K562 (cell line): ENCODE measurements around the gene CFAP20DC. TPM values are rescaled to one million over a fixed set of nuclear protein-coding genes. Genes with fewer than 3 reads are reported as not detected.

Source experiments
- ATAC-seq: fragments of 200-7000 bp; cut with Tn5 transposase; 3 replicates; pipeline ENCODE4 v1.9.1; 2020; ENCODE audit warnings: moderate library complexity
- BruUV-seq: library from RNA; stranded (reverse); fragments of 400-500 nt; replicated peaks from 2 replicates; lab custom pipeline; 2021; lab: Mats Ljungman, UMichigan
- CTCF ChIA-PET: fragments of 300-600 bp; formaldehyde crosslinking; extraction: SDS; loops from one replicate; lab custom pipeline; 2021; ENCODE audit warnings: low intra/inter-chr PET ratio; lab: Yijun Ruan, JAX
- POLR2A ChIA-PET: fragments of 300-600, 350-650 bp; sonication (Branson Sonifier 250); formaldehyde crosslinking; extraction: SDS; loops from one replicate; lab custom pipeline; 2021; ENCODE audit warnings: antibody characterized with exemption, inconsistent platforms; lab: Yijun Ruan, JAX
- DNase-seq, 4 experiments: peaks; one replicate each; pipeline versions ENCODE4 v3.0.0 to v3.0.0-alpha.2; 2011 to 2018; ENCODE audit warnings: low spot score in 3 of 4, mixed read lengths in 3 of 4; ENCODE audit errors: extremely low read depth in 1 of 4
- FAIRE-seq: peaks from 2 replicates; lab custom pipeline; 2011; peaks lifted over from hg19 to GRCh38; lab: Jason Lieb, UNC
- H2AFZ ChIP-seq: 2 replicates; pipeline ENCODE4 v1.6.0; 2011; ENCODE audit warnings: low read depth, low read length, control low read depth, inconsistent platforms
- H3K27ac ChIP-seq: fragments of 200-600 bp; 3 replicates; pipeline ENCODE4 v1.8.0; 2011; ENCODE audit warnings: low read depth, mild to moderate bottlenecking, control low read depth, inconsistent platforms, low read length, moderate library complexity, mixed read lengths; ENCODE audit errors: extremely low read depth
- H3K27me3 ChIP-seq, 2 experiments: fragments of 300-600 bp in 1 of 2; 2 replicates in 1 of 2; 3 replicates in 1 of 2; pipeline versions ENCODE4 v1.6.0 to v1.8.0; 2011; ENCODE audit warnings: inconsistent platforms in 2 of 2, low read length in 2 of 2, mild to moderate bottlenecking in 1 of 2, mixed read lengths in 1 of 2, moderate library complexity in 1 of 2; ENCODE audit not compliant: control insufficient read depth in 2 of 2, insufficient read depth in 2 of 2
- H3K36me3 ChIP-seq: fragments of 300-600 bp; 3 replicates; pipeline ENCODE4 v1.8.0; 2011; ENCODE audit warnings: mild to moderate bottlenecking, low read length, inconsistent platforms; ENCODE audit not compliant: control insufficient read depth, insufficient read depth
- H3K4me1 ChIP-seq, 2 experiments: fragments of 200-600 bp in 1 of 2; replicated peaks in 1 of 2; 2 replicates in 1 of 2; 3 replicates in 1 of 2; pipeline versions ENCODE4 v1.5.1 to v1.8.0; 2011; ENCODE audit warnings: inconsistent platforms in 2 of 2, low read length in 2 of 2, mild to moderate bottlenecking in 1 of 2, mixed read lengths in 1 of 2, moderate library complexity in 1 of 2; ENCODE audit not compliant: control insufficient read depth in 2 of 2, insufficient read depth in 2 of 2
- H3K4me2 ChIP-seq: 2 replicates; pipeline ENCODE4 v1.6.1; 2011; ENCODE audit warnings: low read length, control low read depth, inconsistent platforms, mixed read lengths; ENCODE audit not compliant: insufficient read depth
- H3K4me3 ChIP-seq: fragments of 200-600 bp; sonication (generic), shearing (Covaris generic); 2 replicates; pipeline ENCODE4 v1.5.1; 2016; ENCODE audit warnings: control low read depth, inconsistent platforms
- H3K79me2 ChIP-seq: fragments of 200-600 bp; 3 replicates; pipeline ENCODE4 v1.8.0; 2011; ENCODE audit warnings: low read length, inconsistent platforms; ENCODE audit not compliant: control insufficient read depth, insufficient read depth
- H3K9ac ChIP-seq, 2 experiments: 2 replicates each; pipeline versions ENCODE4 v1.6.0 to v1.6.1; 2011; ENCODE audit warnings: low read depth in 2 of 2, low read length in 2 of 2, control low read depth in 1 of 2, inconsistent platforms in 1 of 2, mild to moderate bottlenecking in 1 of 2, mixed read lengths in 1 of 2; ENCODE audit not compliant: insufficient read depth in 1 of 2
- H3K9me1 ChIP-seq: one replicate; pipeline ENCODE4 v1.6.0; 2011; ENCODE audit warnings: inconsistent platforms, mild to moderate bottlenecking, low read length, moderate library complexity; ENCODE audit not compliant: control insufficient read depth, insufficient read depth
- H3K9me3 ChIP-seq: replicated peaks from 2 replicates; pipeline ENCODE4 v1.5.1; 2011; ENCODE audit warnings: low read depth, low read length, inconsistent platforms; ENCODE audit not compliant: control insufficient read depth, insufficient read depth
- H4K20me1 ChIP-seq: replicated peaks from 2 replicates; pipeline ENCODE4 v1.6.1; 2011; ENCODE audit warnings: low read length, inconsistent platforms, mixed read lengths; ENCODE audit not compliant: control insufficient read depth, insufficient read depth
- CHD1 ChIP-seq: fragments of 200-600 bp; sonication (generic); IDR thresholded peaks from one replicate; pipeline ENCODE4 v1.6.1; 2012; ENCODE audit warnings: mild to moderate bottlenecking, moderate library complexity, low read length, inconsistent platforms
- RHOXF2B ChIP-seq: fragments of 250-450 bp; sonication (Bioruptor Pico); conservative IDR thresholded peaks from 2 replicates; pipeline ENCODE4 v1.5.1; 2021
- STAT5A ChIP-seq: IDR thresholded peaks from 2 replicates; pipeline ENCODE4 v1.6.1; 2012; ENCODE audit warnings: low read length, inconsistent platforms, borderline replicate concordance
- ZNF197 ChIP-seq: fragments of 200-800 bp; sonication (Bioruptor generic); IDR thresholded peaks from 2 replicates; pipeline ENCODE4 v1.6.1; 2016; ENCODE audit warnings: low read depth, missing genetic modification characterization, missing compliant biosample characterization
- WGBS: fragments of 100-300 bp; shearing (Covaris generic); methylation state at CpG from one replicate; pipeline ENCODE4 v1.1.6; 2016; ENCODE audit warnings: low coverage, mixed read lengths; ENCODE audit not compliant: insufficient coverage; ENCODE audit errors: missing lambda C conversion rate; 5-methylcytosine and 5-hydroxymethylcytosine counted together
- in situ Hi-C: fragments of 300-500 bp; cut with MboI; formaldehyde crosslinking; loops from 4 replicates; pipeline ENCODE4 v1.15.0; 2018; ENCODE audit warnings: inconsistent platforms, mixed read lengths
- intact Hi-C: fragments of 100-400 bp; cut with micrococcal nuclease; formaldehyde crosslinking; loops from 2 replicates; pipeline ENCODE4 v1.14.2; 2022
- polyA plus RNA-seq, 8 experiments: library from polyadenylated mRNA; depleted of rRNA in 4 of 8; stranded (reverse) in 5 of 8; unstranded in 3 of 8; fragments of >200 nt; fragmentation: Nextera tagmentation in 2 of 8; fragmentation: Illumina TruSeq in 1 of 8; extraction: Ambion mirVana in 2 of 8; extraction: Trizol in 1 of 8; gene quantifications; 2 replicates each; pipeline versions ENCODE4 v1.2.1 to v1.2.3, GENCODE V29; 2011 to 2014; ENCODE audit warnings: inconsistent platforms in 1 of 8, missing spikeins in 1 of 8
- total RNA-seq, 7 experiments: library from RNA; depleted of rRNA in 6 of 7; stranded (reverse); fragments of >200 nt in 6 of 7; fragmentation: Illumina TruSeq in 2 of 7; extraction: Trizol in 2 of 7; gene quantifications; 2 replicates each; pipeline versions ENCODE4 v1.2.1 to v1.2.3, GENCODE V29; 2011 to 2021; ENCODE audit warnings: low replicate concordance in 1 of 7
- TF ChIP-seq, protein P1 (sequence below): fragments of 450-650 bp; formaldehyde crosslinking; IDR thresholded peaks from 2 replicates; pipeline ENCODE4 v1.4.0; 2020; ENCODE audit warnings: mild to moderate bottlenecking, mixed read lengths
- TF ChIP-seq, protein P2 (sequence below): fragments of 150-350 bp; IDR thresholded peaks from 2 replicates; pipeline ENCODE4 v1.6.1; 2014; ENCODE audit warnings: low read depth, mild to moderate bottlenecking, low read length, borderline replicate concordance

CFAP20DC gene
- total and polyA plus RNA-seq, 9 of the 15 experiments (the other 6 are each of a cell fraction or from before 2014, with no cell fraction given) = 1.6 to 5.9 (median 4.6) TPM

DNA sequence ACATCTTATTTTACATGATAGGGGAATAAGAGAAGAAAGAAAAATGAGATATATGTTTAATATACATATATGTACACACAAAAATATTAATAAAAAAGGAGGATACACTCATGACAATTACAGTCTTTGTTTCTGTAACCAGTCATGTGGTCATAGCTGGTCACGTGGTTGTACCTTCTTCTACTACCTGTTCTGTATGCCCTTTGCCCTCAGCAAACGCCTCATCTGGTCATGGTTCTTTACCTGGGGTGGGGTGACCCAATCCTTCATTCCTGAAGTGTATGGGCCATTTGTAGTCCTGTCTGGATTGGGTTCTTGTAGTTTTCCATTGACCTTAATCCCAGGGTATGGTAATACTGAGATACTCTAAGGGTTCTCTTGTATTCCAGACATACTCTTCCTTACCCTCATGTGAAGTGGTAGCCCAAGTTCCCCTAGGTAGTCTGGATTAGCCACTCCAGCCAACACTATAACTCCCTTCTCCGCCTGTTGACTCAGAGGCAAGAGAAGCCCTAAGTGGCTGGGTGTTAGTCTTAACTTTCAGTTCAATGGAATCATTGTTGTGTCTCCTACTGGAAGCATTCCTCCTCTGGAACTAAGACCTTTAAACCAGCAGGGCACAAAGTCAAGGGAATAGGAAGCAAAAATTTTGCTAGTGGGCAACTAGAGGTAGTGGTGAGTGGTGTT, 336.0 kb downstream of the CFAP20DC start:
- in situ Hi-C loops (no loop called here), intact Hi-C loops (no loop called here)
- no peaks in the 10 kb centered on the region for H3K27me3 ChIP-seq
- FAIRE-seq (no peak), ATAC-seq (no peak), DNase-seq (no peak)
- ChIA-PET POLR2A (no interaction called here), CTCF (no interaction called here)
- H2AFZ ChIP-seq = no peak overlapping the region
- H3K9me3 ChIP-seq = no peaks in the 10 kb centered on the region
- no peaks in the 10 kb centered on the region for H3K36me3 ChIP-seq
- no peak overlapping the region for H3K4me2 ChIP-seq
- H3K9ac ChIP-seq = no peak overlapping the region
- no peaks in the 10 kb centered on the region for H3K4me1 ChIP-seq
- no peaks in the 10 kb centered on the region for H3K79me2 ChIP-seq
- WGBS = 4% methylated on average over 3 of the region's 3 CpGs
- no peak overlapping the region for H3K27ac ChIP-seq
- no peak overlapping the region for H3K4me3 ChIP-seq
- BruUV-seq = no TSS peak
- TF ChIP-seq STAT5A (no peak), ZNF197 (no peak), CHD1 (no peak), RHOXF2B (CRISPR knock-in tag) (no peak)
- TF ChIP-seq, protein P1, sequence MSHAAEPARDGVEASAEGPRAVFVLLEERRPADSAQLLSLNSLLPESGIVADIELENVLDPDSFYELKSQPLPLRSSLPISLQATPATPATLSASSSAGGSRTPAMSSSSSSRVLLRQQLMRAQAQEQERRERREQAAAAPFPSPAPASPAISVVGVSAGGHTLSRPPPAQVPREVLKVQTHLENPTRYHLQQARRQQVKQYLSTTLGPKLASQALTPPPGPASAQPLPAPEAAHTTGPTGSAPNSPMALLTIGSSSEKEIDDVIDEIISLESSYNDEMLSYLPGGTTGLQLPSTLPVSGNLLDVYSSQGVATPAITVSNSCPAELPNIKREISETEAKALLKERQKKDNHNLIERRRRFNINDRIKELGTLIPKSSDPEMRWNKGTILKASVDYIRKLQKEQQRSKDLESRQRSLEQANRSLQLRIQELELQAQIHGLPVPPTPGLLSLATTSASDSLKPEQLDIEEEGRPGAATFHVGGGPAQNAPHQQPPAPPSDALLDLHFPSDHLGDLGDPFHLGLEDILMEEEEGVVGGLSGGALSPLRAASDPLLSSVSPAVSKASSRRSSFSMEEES = peak; percentile 33; the same call in 1 of the 2 replicates
- TF ChIP-seq, protein P2, sequence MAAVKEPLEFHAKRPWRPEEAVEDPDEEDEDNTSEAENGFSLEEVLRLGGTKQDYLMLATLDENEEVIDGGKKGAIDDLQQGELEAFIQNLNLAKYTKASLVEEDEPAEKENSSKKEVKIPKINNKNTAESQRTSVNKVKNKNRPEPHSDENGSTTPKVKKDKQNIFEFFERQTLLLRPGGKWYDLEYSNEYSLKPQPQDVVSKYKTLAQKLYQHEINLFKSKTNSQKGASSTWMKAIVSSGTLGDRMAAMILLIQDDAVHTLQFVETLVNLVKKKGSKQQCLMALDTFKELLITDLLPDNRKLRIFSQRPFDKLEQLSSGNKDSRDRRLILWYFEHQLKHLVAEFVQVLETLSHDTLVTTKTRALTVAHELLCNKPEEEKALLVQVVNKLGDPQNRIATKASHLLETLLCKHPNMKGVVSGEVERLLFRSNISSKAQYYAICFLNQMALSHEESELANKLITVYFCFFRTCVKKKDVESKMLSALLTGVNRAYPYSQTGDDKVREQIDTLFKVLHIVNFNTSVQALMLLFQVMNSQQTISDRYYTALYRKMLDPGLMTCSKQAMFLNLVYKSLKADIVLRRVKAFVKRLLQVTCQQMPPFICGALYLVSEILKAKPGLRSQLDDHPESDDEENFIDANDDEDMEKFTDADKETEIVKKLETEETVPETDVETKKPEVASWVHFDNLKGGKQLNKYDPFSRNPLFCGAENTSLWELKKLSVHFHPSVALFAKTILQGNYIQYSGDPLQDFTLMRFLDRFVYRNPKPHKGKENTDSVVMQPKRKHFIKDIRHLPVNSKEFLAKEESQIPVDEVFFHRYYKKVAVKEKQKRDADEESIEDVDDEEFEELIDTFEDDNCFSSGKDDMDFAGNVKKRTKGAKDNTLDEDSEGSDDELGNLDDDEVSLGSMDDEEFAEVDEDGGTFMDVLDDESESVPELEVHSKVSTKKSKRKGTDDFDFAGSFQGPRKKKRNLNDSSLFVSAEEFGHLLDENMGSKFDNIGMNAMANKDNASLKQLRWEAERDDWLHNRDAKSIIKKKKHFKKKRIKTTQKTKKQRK = no peak
- H3K9me1 ChIP-seq = no peaks in the 10 kb centered on the region
- H4K20me1 ChIP-seq = no peaks in the 10 kb centered on the region
